GM21526 (cell line): ENCODE results near the gene CDX1.

Source experiments
- ATAC-seq: cut with Tn5 transposase; IDR thresholded peaks from one replicate; pipeline ENCODE4 v1.9.1; 2021; ENCODE audit warnings: moderate library complexity; ENCODE audit not compliant: unreplicated experiment, low FRiP score

CDX1 gene

DNA sequence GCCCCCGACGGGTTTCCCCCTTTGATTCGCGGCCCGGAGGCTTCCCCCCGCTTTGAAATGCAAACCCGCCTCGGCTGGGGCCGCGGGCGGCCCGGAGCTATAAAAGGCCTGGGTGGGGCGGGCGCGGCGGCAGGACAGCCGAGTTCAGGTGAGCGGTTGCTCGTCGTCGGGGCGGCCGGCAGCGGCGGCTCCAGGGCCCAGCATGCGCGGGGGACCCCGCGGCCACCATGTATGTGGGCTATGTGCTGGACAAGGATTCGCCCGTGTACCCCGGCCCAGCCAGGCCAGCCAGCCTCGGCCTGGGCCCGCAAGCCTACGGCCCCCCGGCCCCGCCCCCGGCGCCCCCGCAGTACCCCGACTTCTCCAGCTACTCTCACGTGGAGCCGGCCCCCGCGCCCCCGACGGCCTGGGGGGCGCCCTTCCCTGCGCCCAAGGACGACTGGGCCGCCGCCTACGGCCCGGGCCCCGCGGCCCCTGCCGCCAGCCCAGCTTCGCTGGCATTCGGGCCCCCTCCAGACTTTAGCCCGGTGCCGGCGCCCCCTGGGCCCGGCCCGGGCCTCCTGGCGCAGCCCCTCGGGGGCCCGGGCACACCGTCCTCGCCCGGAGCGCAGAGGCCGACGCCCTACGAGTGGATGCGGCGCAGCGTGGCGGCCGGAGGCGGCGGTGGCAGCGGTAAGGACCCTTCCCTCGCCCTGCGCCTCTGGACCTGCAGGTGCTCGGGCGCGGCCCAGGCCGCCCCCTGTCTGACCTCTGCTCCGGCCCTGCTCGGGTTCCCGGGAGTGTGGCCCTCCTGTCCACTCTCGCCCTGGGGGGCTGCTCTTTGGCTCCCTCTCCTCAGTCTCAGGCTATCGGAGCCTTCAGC lies at the start of gene CDX1:
Gene CDX1 (plus strand): TSS at position 129 of the 862 bp plus-strand sequence. CDS start 99 bp downstream, at position 228.
- ATAC-seq = no peak

DNA sequence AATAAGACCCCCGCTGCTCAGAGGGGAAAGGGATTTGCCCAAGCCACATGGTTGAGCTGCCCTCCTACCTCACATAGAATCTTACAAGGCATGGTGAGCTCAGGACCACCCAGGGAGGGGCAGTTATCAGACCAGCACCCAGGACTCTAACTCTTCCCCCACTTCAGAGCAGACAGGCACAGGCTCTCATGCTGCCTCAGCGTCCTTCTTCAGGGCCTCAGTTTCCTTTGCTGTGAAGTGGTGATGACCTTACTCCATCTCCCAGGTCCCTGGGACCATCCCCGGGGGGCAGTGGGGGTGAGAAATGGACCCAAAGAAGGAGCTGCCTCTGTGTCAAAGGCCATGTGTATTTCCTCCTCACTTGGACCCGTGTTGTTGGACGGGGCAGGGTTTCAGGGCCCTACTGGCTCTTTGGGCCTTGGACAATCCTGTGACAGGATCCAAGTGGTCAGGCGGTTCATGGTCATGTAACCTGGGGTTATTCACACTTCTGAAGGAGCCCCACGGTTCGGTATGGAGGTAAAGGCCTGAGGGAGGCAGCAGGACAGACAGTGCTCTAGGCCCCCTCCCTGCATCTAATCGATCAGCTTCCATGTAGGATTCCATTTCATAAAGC lies 48.5 kb upstream of the CDX1 start:
- no peak for ATAC-seq

DNA sequence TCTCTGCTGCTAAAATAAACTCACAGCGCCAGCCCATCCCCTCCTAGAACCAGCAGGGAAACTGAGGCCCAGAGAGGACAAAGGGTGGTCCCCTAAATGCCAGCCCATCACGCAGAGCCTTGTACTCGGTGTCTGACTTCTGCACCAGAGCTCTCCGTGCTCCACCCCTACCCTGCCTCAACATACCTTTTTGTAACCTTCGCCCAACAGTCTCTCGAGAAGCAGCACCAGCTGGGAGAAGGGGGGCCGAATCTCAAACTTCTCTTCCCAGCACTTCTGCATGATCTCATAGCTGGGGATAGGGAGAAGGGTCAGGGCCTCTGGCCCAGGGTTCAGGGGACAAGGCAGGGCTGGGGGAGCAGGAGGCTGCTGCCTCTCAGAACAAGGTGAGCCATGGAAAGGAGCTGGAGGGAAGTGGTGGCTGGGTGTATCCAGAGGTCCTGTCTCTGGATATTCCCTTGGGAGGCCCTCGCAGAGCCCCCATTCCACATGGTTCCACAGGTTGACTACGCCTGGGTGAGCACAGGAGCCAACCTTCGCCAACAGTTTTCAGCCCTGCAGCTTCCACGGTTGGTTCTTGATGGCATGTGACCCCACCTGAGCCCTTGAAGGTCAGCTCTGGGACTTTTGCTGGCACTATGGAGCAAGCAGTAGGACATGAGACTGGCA lies 47.9 kb upstream of the CDX1 start:
- no peak for ATAC-seq

DNA sequence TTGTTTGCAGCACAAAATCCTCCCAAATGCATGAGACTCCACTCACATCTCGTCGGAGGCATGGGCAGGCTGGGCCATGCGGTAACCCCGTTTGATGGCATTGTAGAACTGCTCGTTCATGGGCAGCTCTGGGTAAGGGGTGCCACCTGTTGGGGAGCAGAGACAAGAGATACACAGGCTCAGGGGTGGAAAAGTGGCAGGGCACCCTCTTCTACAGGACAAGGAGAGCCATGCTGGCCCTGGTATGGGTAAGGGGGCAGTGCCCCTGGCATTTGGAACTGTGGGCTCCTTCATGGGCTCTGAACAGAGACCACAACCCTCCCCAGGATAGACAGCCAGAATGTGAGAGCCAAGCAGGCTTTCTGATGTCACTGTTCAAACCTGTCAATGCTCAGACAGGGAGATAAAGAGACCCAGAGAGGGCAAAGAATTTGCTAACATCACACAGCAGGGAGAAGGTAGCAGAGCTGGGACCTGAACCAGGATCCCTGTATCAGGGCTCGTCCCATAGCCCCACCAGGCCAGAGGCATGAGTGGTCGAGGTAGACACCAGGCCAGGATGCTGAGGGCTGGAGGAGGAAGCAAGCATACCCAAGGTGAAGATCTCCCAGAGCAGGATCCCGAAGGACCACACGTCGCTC lies 47.0 kb upstream of the CDX1 start:
- ATAC-seq = no peak

DNA sequence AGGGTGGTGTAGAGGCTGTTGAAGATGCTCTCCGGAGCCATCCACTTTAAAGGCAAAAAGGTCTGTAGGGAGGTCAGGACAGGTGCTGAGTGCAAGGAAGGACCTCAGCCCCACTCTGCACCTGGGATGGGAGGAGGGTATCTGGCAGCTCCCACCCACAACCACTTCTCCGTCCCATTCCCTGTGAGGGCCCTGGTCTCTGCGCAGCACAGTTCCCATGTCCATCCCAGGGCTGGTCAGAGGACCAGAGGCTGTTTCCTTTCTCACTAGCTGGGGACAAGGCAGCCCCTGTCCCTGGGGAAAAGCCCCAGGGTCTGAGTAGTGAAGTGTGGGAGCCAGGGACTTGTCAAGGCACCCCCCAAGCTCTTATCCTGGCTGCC lies 46.5 kb upstream of the CDX1 start:
- ATAC-seq = no peak

DNA sequence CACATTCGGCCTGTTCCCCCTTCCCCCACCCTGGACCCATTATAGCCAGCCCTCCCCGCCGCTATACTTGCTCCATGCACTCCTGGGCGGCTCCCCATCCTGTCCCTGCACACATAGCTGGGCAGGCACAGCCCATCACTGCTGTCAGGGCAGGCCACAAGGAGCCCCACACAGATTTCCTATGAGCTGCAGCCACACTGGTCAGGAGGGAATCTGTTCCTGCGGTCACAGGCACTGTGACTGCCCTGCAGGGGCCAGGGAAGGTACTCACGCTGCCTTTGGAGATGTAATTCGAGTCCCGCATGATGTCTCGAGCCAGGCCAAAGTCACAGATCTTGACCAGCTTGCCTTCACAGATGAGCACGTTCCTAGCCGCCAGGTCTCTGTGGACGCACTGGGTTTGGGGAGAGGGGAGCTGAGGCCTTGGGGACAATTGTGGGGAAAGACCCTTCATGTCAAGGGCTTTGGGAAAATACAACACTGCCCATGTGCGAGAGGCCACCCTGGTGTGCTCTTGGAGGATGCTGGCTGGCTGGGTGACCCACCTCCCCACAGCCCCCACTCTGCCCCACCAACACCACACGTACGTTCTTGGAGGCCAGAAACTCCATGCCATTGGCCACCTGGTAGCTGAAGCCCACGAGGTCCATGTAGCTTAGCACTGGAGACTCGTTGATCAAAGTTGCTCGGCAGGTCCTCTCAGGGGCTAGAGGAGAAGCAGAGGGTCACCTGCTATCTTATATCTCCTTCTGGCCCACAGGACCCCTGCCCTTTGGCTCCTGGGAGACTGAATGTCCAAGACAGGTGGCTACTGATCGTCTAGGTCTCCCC lies 45.7 kb upstream of the CDX1 start:
- no peak for ATAC-seq

DNA sequence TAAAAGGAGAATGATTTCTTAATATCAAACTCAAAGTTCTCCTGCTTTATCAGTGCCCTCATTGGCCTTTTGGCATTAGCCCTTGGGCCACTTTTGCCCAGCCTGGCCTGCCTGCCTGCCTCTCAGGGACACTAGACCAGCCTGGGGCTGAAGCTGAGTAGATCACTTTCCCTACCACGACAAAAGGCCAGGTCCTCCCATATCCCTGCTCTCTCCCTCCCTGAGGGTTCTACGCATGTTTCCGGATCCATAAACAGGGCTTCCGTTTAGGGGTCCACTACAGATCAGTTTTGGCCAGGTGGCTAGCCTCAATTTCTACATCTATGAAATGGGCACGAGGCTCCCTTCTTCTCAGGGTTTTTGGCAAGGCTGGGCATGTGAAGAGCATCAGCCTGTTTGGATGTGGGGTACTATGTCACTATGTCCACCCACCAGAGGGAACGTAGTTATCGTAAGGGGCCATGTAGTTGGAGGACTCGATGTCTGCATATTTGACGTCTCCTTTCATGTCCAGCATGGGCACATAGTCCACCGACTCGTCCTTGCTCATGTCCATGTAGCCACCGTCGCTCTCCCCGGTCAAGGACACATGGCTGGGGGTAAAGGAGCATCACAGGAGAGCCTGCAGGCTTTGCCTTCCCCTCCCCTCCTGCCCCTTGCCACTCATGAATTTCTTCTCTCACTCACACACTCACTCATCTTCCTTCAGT lies 45.0 kb upstream of the CDX1 start:
- no peak for ATAC-seq

DNA sequence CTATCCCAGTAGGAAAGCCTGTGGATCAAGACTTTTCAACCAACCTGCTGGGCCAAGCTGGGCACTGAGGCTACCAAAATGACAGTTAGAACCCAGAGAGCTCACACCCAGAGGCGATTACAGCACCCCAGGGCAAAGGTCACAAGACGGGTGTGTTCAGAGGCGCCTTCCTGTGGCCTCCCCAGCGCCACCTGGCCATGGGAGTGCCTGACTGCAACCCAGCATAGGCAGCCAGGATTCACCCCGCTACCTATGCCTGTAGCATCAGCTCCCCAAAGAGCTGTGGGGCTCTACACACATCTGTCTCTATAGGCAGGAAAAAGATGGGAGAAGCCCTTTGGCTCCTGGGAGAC lies 44.4 kb upstream of the CDX1 start:
- peak; percentile 75 for ATAC-seq

DNA sequence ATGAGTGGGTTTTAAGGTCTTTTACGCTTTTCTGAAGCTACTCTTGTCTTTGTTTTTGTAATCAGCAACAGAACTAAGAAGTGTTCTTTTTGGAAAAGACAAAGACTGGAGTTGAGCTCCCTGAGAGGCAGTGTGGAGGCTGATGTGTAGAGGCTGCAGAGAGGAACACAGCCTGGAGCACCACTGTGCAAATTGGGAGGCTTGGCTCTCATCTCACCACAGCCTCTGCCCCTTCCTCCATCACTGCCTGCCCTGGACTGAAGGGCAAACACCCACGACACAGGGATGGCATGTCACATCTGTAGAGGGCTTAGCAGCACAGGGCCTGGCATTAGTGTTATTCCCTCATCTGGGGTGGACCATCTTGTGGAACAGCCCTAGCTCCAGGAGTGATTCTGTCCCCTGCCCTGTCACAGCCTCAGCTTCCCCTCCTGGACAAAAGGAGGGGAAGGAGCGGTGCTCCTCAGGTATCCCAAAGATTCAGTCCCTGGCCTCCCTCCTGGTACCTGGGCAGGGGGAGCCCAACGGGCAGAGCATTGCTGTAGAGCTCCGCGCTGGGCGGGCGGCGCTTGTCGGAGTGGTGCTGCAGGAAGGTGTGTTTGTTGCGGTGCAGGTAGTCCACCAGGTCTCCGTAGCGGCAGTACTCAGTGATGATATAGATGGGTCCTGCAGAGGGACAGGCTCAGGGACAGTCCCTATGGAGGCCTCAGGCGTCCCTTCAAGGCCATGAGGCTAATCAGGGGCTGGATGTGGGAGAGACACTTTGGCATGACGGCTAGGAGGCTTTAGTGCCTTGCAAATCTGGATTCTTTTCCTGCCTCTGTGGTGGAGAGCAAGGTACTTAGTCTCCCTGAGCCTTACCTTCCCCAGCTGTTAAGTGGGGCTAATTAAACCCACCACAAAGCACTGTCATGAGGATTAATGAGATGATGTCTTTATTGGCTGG lies 43.8 kb upstream of the CDX1 start:
- no peak for ATAC-seq

DNA sequence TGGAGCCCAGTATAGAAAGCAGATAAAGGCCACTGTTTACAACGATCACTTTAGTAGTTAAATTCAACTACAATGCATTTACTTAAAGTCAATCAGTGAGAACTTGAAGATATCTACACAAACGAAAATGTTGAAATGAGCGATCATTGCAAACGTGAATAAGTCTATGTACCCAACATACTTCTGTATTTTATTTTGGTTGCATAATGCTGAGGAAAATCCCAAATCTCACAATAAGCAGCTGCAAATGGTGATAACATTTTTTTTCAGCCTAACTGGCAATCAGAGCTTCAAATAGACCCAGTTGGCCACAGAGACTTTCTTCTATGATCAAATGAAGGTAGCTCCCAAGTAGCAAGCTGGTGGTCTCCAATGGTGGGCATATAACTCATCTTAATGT lies 43.0 kb upstream of the CDX1 start:
- no peak for ATAC-seq

DNA sequence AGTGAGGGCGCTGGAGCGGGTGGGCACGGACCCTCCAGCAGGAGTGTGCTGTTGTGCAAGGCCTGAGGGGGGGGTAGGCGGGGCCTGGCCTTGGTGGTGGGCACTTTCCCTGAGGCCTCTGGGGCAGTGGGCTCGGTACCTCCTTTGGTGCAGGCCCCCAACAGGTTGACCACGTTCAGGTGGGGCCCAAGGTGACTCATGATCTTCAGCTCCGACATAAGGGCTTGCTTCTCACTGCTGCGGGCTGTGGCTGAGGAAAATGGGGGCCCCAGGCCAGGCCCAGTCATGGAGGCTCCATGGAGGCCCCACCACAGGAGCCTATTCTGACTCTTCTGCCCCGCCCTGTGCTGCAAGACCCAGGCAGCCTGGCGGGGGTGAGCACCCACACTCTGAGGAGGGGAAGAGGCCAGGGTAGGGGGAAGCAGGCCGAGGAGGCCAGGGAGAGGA lies 42.4 kb upstream of the CDX1 start:
- ATAC-seq = no peak

DNA sequence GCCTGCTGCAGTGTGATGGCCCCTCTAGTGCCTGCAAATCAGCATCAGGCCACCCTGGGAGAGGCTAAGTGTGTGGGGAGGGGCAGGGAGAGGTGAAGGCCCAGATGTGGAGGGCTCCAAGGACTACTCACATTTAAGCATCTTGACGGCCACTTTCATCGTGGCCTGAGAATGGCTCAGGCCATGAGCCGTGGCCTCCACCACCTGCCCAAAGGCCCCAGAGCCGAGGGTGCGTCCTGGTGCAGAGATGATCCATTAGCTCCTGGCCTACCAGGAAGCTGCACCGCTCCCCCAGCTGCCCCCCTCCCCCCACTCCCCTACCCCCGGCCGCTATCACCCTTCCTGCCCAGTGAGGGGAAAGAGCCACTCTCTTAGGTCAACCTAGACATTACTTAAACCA lies 42.0 kb upstream of the CDX1 start:
- ATAC-seq = no peak

DNA sequence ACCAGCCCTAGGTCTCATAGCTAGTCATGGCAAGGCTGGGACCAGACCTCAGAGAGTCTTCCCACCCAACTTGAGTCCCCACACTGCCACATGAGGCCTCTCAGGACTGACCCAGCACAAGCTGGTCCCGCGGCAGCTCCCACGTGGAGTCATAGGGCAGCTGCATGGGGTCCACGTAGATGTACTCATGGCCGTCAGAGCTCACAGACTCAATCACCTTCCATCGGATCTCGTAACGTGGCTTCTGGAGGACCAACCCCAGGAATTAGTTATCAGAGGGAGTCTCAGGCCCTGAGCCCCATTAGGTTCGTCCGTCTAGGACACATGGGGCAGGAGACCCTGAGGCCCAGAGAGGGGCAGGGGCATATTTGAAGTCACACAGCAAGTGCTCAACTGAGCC lies 41.2 kb upstream of the CDX1 start:
- no peak for ATAC-seq

DNA sequence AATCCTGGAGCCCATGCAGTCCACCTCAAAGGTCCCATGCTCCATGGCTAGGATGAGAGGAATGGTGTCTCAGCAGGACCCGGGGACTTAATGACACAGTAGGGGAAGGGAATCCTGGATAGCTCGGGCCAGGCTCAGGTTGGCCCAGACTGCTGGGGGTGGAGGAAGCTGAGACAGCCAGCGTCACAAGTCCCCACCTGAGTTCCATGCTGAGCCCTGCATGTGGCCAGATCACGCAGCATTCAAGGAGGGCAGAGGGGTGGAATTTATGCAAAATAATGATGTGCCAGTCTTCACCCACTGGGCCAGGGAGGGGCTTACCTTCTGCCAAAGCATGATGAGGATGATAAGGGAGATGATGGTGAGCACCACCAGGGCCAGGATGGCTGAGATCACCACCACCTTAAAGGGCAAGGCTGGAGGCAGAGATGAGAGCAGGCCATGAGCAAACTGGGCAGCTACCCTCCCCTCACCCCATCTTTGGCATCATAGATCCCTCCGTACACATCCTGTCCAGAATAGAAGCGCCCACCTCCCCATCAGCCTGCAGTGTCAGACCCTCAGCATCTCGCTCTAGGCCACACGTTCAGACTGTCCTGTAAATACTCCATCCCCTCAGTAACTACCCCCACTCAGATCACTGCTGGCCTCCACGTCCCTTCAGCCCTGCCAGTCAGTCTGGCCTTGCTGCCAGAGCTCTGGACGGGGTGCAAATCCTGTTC lies 40.2 kb upstream of the CDX1 start:
- ATAC-seq = no peak

DNA sequence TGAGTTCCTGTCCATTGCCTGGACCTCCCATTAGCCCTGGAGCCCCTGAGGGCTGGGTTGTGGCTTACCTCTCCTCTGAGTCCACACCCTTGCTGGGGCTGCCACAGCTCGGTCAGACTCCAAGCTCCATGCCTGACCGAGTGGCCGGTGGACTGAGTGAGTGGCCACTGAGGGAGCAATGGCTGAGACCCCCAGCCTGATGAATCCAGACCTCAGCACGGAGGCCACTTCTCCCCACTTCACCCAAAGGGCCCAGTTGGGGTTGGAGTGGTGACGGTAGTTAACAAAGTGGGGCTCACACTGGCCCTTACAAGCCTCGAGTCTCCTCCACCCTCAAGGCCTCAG lies 39.7 kb upstream of the CDX1 start:
- ATAC-seq = no peak

DNA sequence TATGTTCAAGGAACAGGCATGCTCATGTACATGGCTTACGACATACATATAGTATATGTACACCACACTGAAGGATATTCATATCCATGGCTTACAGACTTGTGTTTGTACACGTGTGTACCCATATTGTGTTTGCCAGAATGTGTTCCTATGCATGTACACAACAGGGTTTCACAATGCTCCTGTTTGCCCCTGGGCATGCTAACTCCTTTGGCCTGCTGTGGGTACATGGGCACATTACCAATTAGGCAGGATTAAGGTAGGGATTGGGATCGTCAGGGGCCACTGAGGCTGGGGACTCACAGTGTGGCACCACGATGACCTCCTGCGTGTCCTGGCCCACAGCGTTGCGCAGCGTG lies 37.1 kb upstream of the CDX1 start:
- ATAC-seq = no peak

DNA sequence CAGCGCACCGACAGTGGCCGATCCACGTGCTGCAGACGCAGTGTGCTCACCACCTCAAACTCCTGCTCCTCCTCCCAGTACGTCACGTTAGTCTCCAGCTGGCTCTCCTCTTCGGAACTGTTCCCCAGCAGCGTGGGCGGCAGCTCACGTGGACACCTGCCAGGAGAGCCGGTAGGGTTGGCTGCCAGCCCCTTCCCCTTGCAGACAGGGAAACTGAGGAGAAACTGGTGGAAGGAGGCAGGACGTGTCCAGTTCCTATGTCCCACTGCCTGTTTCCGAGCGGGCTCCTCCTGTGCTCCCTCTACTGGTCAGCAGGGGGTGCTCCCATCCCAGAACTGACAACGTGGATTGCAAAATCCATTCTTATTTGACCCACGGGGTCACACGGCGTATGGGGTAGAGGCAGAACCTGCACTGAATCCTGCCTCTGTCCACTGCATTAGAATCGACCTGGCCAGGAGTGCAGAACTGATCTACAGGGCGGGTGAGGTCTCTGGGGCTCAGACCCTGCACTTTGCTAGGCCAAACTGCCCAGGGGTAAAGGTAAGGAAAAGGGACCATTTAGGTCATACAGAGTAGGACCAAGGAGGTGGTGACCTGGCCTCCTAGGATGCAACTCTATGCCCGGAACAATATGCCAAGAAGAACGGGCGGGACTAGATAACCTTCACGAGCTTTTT lies 36.6 kb upstream of the CDX1 start:
- no peak for ATAC-seq

DNA sequence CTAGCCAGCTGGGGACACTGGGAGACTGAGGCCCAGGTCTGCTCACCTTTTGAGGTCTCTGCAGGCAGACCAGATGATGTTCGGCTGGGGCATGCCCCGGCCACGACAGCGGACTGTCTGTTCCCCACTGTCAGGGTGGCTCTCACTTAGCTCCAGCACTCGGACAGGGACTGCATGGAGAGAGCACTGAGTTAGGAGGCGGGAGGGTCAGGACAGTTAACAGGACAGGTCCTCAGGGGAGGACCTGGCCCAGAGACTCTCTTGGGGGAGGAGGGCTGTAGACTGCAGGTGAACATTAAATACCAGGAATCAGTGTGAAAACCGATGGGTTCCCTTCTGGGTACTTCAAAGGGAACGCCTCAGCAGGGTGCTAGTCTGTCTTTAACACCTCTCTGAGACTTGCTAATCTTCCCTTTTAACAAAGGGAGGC lies 36.1 kb upstream of the CDX1 start:
- no peak for ATAC-seq
